ENCODE data around the gene PWP2.
"Not testable (repeated sequence)": the region's sequence is repeated elsewhere in the genome, so short reads cannot be mapped to it uniquely, and the experiment has no call there.

Gene PWP2

GRCh38 chr21:44093761-44094160 lies 13.4 kb upstream of the PWP2 start:
- H3F3A ChIP-seq (ENCODE audit: control insufficient read depth, insufficient read depth), result no peaks in the 10 kb centered on the region

GRCh38 chr21:44094832-44095231 lies 12.4 kb upstream of the PWP2 start:
- peaks cover 7% of the 10 kb centered on the region for H3K4me1 ChIP-seq (ENCODE audit: control insufficient read depth, low read length)
- no peak overlapping the region for H3K27ac ChIP-seq (ENCODE audit: low read depth, low read length)
- H3K4me2 ChIP-seq (ENCODE audit: low read length), result no peak overlapping the region
- H3K36me3 ChIP-seq (ENCODE audit: control insufficient read depth, low read length), result peaks cover 30% of the 10 kb centered on the region
- TF ChIP-seq EZH2phosphoT487 (IDR thresholded peaks at IDR 0.05; ENCODE audit: borderline replicate concordance, low read length) (no peak), CTCF (IDR thresholded peaks at IDR 0.05; ENCODE audit: low read depth, low read length, poor library complexity, severe bottlenecking) (no peak)
- H3K27me3 ChIP-seq (ENCODE audit: control insufficient read depth, low read length), result no peaks in the 10 kb centered on the region
- no peaks in the 10 kb centered on the region for H3K9me3 ChIP-seq (ENCODE audit: control insufficient read depth, insufficient read depth, low read length)
- H3K4me3 ChIP-seq (ENCODE audit: low read length), result no peak overlapping the region
- H3F3A ChIP-seq (ENCODE audit: control insufficient read depth, insufficient read depth), result no peaks in the 10 kb centered on the region
- H4K20me1 ChIP-seq (ENCODE audit: control insufficient read depth, insufficient read depth, low read depth, low read length), result 0 out of 2 replicates have a peak, but pooled peaks cover 3% of the 10 kb centered on the region
- H3K79me2 ChIP-seq (ENCODE audit: control insufficient read depth, low read length), result no peaks in the 10 kb centered on the region
- no peaks in the 10 kb centered on the region for H3K9me2 ChIP-seq (replicated peaks; ENCODE audit: control insufficient read depth, low read length)

More at GRCh38 chr21:44093761-44094160, 13.4 kb upstream of the PWP2 start:
- no peak overlapping the region for H3K4me2 ChIP-seq (ENCODE audit: low read length)
- peaks cover 41% of the 10 kb centered on the region for H3K36me3 ChIP-seq (ENCODE audit: control insufficient read depth, low read length)
- H3K27me3 ChIP-seq (ENCODE audit: control insufficient read depth, low read length), result no peaks in the 10 kb centered on the region
- no peaks in the 10 kb centered on the region for H3K9me3 ChIP-seq (ENCODE audit: control insufficient read depth, insufficient read depth, low read length)
- no peak for TF ChIP-seq CTCF (IDR thresholded peaks at IDR 0.05; ENCODE audit: low read depth, low read length, poor library complexity, severe bottlenecking)
- no peak for TF ChIP-seq EZH2phosphoT487 (IDR thresholded peaks at IDR 0.05; ENCODE audit: borderline replicate concordance, low read length)
- no peak overlapping the region for H3K4me3 ChIP-seq (ENCODE audit: low read length)
- H3K9me2 ChIP-seq (replicated peaks; ENCODE audit: control insufficient read depth, low read length), result no peaks in the 10 kb centered on the region
- H4K20me1 ChIP-seq (ENCODE audit: control insufficient read depth, insufficient read depth, low read depth, low read length), result 0 out of 2 replicates have a peak, but pooled peaks cover 3% of the 10 kb centered on the region
- H3K79me2 ChIP-seq (ENCODE audit: control insufficient read depth, low read length), result no peaks in the 10 kb centered on the region
- no peak overlapping the region for H3K27ac ChIP-seq (ENCODE audit: low read depth, low read length)
- peaks cover 11% of the 10 kb centered on the region for H3K4me1 ChIP-seq (ENCODE audit: control insufficient read depth, low read length)

- H3K27me3 ChIP-seq (ENCODE audit: control insufficient read depth, low read length); H4K20me1 ChIP-seq (ENCODE audit: control insufficient read depth, insufficient read depth, low read depth, low read length); H3K4me1 ChIP-seq (ENCODE audit: control insufficient read depth, low read length); H3K4me3 ChIP-seq (ENCODE audit: low read length); H3F3A ChIP-seq (ENCODE audit: control insufficient read depth, insufficient read depth); H3K9me2 ChIP-seq (replicated peaks; ENCODE audit: control insufficient read depth, low read length); H3K79me2 ChIP-seq (ENCODE audit: control insufficient read depth, low read length); H3K9me3 ChIP-seq (ENCODE audit: control insufficient read depth, insufficient read depth, low read length); H3K4me2 ChIP-seq (ENCODE audit: low read length); H3K27ac ChIP-seq (ENCODE audit: low read depth, low read length): not testable (repeated sequence)
- peaks cover 11% of the 10 kb centered on the region for H3K36me3 ChIP-seq (ENCODE audit: control insufficient read depth, low read length)
Observed at GRCh38 chr21:44098507-44098906, 8.7 kb upstream of the PWP2 start.

GRCh38 chr21:44098964-44099363 lies 8.2 kb upstream of the PWP2 start:
- not testable (repeated sequence) for H4K20me1 ChIP-seq (ENCODE audit: control insufficient read depth, insufficient read depth, low read depth, low read length); H3K4me3 ChIP-seq (ENCODE audit: low read length); H3K27ac ChIP-seq (ENCODE audit: low read depth, low read length)

GRCh38 chr21:44107589-44107988 lies 390 bp downstream of the PWP2 start:
- not testable (repeated sequence) for H3K4me1 ChIP-seq (ENCODE audit: control insufficient read depth, low read length); H3K36me3 ChIP-seq (ENCODE audit: control insufficient read depth, low read length); H3K9me3 ChIP-seq (ENCODE audit: control insufficient read depth, insufficient read depth, low read length); H3F3A ChIP-seq (ENCODE audit: control insufficient read depth, insufficient read depth); H3K9me2 ChIP-seq (replicated peaks; ENCODE audit: control insufficient read depth, low read length); H3K4me3 ChIP-seq (ENCODE audit: low read length); H3K79me2 ChIP-seq (ENCODE audit: control insufficient read depth, low read length); H3K27me3 ChIP-seq (ENCODE audit: control insufficient read depth, low read length); H3K27ac ChIP-seq (ENCODE audit: low read depth, low read length); H4K20me1 ChIP-seq (ENCODE audit: control insufficient read depth, insufficient read depth, low read depth, low read length); H3K4me2 ChIP-seq (ENCODE audit: low read length)

More at GRCh38 chr21:44098964-44099363, 8.2 kb upstream of the PWP2 start:
- not testable (repeated sequence) for H3F3A ChIP-seq (ENCODE audit: control insufficient read depth, insufficient read depth); H3K9me2 ChIP-seq (replicated peaks; ENCODE audit: control insufficient read depth, low read length); H3K79me2 ChIP-seq (ENCODE audit: control insufficient read depth, low read length); H3K27me3 ChIP-seq (ENCODE audit: control insufficient read depth, low read length); H3K4me2 ChIP-seq (ENCODE audit: low read length); H3K4me1 ChIP-seq (ENCODE audit: control insufficient read depth, low read length); H3K9me3 ChIP-seq (ENCODE audit: control insufficient read depth, insufficient read depth, low read length); H3K36me3 ChIP-seq (ENCODE audit: control insufficient read depth, low read length)

GRCh38 chr21:44113702-44114371 lies 6.6 kb downstream of the PWP2 start:
- H3K4me2 ChIP-seq (ENCODE audit: low read length); H3F3A ChIP-seq (ENCODE audit: control insufficient read depth, insufficient read depth); H3K9me2 ChIP-seq (replicated peaks; ENCODE audit: control insufficient read depth, low read length); H3K9me3 ChIP-seq (ENCODE audit: control insufficient read depth, insufficient read depth, low read length); H3K27ac ChIP-seq (ENCODE audit: low read depth, low read length); H3K79me2 ChIP-seq (ENCODE audit: control insufficient read depth, low read length); H3K27me3 ChIP-seq (ENCODE audit: control insufficient read depth, low read length); H4K20me1 ChIP-seq (ENCODE audit: control insufficient read depth, insufficient read depth, low read depth, low read length); H3K36me3 ChIP-seq (ENCODE audit: control insufficient read depth, low read length); H3K4me3 ChIP-seq (ENCODE audit: low read length); H3K4me1 ChIP-seq (ENCODE audit: control insufficient read depth, low read length): not testable (repeated sequence)

Measured in DOHH2 (cell line).